Spleen (tissue), 7 donors: ENCODE data around the gene EPX.

Experiments used
- CTCF ChIP-seq, 11 experiments: fragments of 200-600 bp in 7 of 11; fragments of 450-650 bp in 4 of 11; sonication (generic) in 4 of 11; IDR thresholded peaks in 8 of 11; conservative IDR thresholded peaks in 3 of 11; 1 replicate in 7 of 11; 2 replicates in 4 of 11; pipeline versions ENCODE4 v1.4.0 to v1.8.0; 2016 to 2021; ENCODE audit warnings: antibody characterized with exemption in 11 of 11, inconsistent platforms in 4 of 11, mild to moderate bottlenecking in 1 of 11
- POLR2A ChIP-seq, 3 donors: fragments of 450-650 bp; IDR thresholded peaks; one replicate each; pipeline ENCODE4 v1.5.1; 2017; ENCODE audit warnings: antibody characterized with exemption in 3 of 3, mild to moderate bottlenecking in 1 of 3
- donor health status: DM: no; HTN: no; CAD: no; lungs with moderate emphysema.
- donor health status: DM: no; HTN: no; CAD: no.
- donor health status: DM: no; HTN: no; CAD: no.

GRCh38 chr17:58231641-58232040 is 39.1 kb downstream of the EPX start:
- TF ChIP-seq CTCF (IDR thresholded peaks at IDR 0.05 in 8 of 11, conservative IDR thresholded peaks at IDR 0.05 in 3 of 11) (no peak), POLR2A (IDR thresholded peaks at IDR 0.05) (no peak)
